Eye (tissue), 1 donor: ENCODE measurements around the gene OR4M1.
"Not testable (repeated sequence)": the region's sequence is repeated elsewhere in the genome, so short reads cannot be mapped to it uniquely, and the experiment has no call there.

Source experiments
- DNase-seq: peaks from one replicate; pipeline ENCODE4 v3.0.0-alpha.2; 2015

OR4M1 gene, protein sequence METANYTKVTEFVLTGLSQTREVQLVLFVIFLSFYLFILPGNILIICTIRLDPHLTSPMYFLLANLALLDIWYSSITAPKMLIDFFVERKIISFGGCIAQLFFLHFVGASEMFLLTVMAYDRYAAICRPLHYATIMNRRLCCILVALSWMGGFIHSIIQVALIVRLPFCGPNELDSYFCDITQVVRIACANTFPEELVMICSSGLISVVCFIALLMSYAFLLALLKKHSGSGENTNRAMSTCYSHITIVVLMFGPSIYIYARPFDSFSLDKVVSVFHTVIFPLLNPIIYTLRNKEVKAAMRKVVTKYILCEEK

DNA sequence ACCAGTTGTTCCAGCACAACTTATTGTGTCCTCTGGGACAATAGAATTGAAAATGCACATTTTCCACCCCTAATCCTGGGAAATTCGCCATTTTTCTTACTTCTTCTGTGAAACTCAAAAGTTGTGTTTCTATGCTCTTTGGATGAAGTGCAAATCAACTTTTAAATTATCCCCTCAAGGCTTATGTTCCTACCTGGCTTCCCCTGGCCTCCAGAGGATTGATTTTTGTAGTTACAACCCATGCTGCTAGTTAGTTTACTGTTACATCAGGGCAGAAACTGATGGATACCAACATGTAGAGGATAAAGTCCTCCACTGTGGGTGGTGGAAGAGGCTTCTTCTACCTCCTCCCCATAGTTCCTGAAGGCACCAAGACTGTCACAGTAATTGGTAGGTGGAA is at the start of gene OR4M1:
OR4M1 (plus strand) TSS at position 301 of the 400 bp plus-strand sequence. CDS start 6,819 bp downstream, outside the sequence.
- not testable (repeated sequence) for DNase-seq

DNA sequence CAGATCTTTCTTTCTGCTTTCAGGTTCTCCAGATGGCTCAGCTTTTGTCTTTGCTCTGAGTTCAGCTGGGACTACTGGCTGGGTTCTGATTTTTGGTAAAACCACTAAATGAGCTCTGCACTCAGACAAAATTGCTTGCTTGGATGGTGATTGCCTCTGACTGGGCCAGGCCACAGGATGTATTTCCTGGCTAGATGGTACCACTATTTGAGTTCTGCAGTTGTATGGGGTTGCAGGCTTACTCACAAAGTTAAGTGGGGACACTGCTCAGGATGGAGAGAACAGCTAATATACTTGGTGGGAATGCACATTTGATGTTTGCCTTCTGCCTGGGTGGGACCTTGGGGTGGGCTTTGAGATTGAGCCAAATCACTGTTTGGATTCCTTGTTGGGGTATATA is 43.9 kb upstream of the OR4M1 start:
- DNase-seq: no peak

DNA sequence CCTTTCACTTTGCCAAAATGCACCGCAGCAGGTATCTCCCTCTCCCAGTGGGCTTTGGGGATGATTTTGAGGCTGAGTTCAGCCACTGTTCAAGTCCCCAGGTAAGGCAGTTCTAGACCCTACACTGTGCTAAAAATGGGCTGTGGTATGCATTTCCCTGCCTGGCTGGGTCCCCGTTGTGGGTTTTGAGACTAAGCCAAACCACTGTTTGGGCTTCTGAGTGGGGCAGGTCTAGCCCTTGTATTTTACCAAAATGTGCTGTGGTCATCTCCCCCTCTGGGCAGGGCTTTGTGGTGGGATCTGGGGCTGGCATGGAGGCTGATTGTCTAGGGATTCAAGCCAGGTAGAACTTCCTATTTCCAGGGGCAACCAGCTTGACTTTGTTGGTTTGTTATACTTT is 43.5 kb upstream of the OR4M1 start:
- DNase-seq: no peak

DNA sequence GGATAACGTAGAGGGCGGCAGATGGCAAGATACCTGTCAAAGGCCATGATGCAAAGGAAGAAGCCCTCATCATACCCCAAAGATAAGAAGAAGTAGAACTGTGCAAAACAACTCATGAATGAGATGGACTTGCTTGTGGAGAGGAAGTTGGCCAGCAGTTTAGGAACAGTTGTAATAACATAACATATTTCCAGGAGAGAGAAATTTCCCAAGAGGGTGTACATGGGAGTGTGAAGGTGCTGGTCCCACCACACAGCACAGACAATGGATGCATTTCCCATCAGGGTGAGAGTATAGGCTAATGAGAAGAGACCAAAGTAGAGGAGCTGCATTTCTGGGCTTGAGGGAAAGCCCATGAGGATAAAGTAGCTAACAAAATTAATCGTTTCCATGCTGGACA is 39.4 kb upstream of the OR4M1 start:
- not testable (repeated sequence) for DNase-seq

DNA sequence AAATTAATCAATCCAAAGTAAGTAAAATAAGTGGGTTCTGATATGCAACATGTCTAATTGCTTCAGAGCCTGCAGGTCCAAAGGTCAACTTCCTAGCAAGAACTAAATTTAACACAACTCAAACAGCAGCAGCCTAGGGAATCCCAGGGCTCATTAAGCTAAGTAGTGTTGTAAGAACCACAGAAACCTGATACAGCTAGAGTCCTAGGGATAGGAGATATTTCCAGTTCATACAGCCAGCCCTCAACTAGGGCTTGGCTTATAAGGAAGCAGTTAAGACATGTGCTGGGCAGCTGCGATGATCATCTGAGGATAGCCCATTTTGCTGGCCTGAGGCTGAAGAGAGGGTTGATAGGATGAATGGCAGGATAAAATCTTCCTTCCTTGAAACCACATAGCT is 30.0 kb upstream of the OR4M1 start, which contains the start of gene OR4Q3:
OR4Q3 (plus strand) TSS at position 316 of the 400 bp plus-strand sequence.
- DNase-seq: no peak

DNA sequence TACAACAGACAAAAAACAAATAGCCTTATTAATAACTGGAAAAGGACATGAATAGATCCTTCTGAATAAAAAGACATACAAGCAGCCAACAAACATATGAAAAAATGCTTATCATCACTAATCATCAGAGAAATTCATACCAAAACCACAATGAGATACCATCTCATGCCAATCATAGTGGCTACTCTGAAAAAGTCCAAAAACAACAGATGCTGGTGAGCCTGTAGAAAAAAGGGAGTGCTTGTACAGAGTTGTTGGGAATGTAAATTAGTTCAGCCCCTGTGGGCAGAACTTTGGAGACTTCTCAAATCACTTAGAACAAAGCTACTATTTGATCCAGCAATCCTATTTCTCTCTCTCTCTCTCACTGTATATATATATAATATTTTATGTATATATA is 21.0 kb upstream of the OR4M1 start:
- DNase-seq: not testable (repeated sequence)

DNA sequence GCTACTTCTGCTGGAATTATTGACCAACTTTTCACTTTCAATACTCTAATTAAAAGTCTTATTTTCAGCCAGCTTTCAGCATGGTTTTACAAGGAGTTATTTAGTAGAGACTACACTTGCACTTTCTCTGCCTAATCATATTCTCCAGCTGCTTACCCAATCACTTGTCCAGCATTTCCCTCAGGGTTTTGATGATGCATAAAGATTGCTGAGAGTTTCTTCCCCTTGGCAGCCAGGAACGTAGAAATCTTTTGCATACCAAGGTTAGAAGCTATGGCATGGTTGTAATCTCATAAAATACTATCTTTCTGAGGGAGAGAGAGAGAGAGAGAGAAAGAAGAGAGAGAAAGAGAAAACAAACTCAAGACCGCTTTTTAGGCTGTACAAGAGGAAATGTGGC is 19.1 kb upstream of the OR4M1 start:
- DNase-seq: no peak

DNA sequence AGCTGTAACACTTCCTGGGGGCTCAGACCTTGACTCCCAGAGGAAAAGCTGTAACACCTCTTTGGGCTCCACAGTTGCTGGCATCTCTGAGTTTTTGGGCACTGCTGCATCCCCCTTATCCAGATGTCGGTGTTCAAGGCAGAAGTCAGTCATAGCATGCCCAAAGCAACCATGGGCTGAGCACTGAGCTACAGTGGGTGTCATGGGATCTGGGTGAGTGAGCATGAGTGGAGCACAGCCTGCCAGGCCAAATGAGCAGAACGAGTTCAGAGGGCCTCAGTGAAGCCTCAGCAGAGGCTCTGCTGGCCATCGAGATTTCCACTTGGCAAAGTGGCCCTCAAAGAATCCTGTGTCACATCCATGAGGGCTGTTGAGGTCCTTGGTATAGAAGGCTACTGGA is 1.8 kb upstream of the OR4M1 start:
- DNase-seq: not testable (repeated sequence)

DNA sequence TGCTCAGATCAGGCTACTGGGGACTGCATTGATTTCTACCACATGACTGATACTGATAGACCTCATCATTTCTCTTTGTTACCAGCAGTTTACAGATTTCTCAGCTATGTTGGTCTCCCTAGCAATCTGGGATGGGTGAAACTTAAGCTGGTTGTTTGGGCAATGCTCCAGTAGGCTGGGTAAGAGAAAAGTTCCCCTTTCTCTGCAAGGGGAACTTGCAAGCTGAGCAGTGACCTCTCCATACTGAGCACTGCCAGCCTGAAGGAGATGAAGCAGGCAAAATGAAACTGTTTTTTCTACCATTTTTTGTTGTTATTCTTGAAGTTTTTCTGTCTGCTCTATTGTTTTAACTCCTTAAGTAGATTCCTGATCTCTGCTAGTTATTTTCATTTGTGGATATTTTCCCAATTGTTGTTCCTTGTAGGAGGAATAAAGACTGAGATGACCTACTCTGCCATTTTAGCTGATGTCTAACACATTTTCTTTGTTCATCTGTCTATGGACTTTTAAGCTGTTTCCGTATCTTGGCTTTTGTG is 1.3 kb upstream of the OR4M1 start:
- no peak for DNase-seq

DNA sequence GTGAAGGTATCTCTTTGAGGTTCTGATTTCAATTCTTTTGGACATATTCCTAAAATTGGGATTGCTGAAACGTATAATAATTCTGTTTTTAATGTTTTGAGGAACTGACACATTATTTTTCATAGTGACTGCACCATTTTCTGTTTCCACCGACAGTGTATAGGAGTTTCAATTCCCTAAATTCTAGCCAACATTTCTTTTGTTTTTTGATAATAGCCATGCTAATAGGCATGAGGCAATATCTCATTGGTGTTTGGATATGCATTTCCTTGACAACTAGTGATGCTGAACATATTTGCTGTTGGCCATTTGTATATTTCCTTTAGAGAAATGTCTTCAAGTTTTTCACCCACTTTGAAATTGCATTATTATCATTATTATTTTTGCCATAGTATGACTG is 850 bp upstream of the OR4M1 start:
- not testable (repeated sequence) for DNase-seq

DNA sequence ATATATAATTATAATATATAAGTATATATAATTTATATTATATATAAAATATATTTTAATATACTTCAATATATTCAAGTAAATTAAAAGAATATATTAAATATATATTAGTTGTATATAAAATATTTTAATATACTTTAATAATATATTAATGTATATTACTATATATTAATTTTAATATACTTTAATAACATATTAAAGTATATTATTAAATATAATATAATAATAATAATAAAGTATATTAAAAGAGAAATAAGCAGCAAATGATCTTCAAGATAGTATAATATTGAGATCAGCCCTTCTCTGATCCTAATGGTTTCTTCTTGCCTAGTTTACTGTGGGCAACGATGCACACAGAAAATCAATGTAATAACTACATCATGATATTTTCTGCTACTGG is 2.3 kb downstream of the OR4M1 start:
- no peak for DNase-seq

DNA sequence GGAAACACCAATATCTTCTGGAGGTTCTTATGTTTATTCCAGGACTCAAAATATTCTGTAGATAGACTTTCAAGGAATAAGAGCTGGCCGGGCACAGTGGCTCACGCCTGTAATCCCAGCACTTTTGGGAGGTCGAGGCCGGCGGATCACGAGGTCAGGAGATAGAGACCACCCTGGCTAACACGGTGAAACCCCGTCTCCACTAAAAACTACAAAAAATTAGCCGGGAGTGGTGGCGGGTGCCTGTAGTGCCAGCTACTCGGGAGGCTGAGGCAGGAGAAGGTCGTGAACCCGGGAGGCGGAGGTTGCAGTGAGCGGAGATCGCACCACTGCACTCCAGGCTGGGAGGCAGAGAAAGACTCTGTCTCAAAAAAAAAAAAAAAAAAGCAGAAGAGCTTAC is 12.5 kb downstream of the OR4M1 start:
- not testable (repeated sequence) for DNase-seq

DNA sequence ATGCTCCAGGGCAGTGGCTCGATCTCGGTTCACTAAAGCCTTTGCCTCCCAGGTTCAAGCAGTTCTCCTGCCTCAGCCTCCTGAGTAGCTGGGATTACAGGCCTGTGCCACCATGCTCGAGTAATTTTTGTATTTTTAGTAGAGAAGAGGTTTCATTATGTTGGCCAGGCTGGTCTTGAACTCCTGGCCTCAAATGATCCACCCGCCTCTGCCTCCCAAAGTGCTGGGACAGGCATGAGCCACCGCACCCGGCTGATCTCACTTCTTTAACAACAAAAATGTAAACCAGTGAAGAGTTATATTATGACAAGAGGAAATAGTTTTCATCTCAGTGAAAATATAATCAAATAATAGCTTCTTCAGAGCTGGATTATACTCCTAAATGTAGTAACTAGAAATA is 14.0 kb downstream of the OR4M1 start:
- DNase-seq: not testable (repeated sequence)

DNA sequence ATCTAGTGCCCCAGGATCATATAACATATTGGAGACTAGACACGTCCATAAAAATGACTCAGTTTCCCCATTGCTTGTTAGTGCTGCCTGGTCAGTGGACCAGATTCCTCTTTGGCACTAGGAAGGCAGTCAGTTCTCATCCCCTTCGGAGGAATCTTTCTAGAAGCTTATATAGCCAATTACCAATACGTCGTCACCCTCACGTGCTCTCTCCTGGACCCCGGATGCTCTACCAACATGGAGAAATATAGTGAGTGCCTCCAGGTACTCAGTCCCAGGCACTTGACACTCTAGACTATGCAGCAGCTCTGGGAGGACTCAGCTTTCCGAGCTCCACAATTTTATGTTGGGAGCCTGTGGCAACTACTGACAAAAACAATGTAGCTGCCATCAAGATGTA is 14.8 kb downstream of the OR4M1 start:
- not testable (repeated sequence) for DNase-seq

DNA sequence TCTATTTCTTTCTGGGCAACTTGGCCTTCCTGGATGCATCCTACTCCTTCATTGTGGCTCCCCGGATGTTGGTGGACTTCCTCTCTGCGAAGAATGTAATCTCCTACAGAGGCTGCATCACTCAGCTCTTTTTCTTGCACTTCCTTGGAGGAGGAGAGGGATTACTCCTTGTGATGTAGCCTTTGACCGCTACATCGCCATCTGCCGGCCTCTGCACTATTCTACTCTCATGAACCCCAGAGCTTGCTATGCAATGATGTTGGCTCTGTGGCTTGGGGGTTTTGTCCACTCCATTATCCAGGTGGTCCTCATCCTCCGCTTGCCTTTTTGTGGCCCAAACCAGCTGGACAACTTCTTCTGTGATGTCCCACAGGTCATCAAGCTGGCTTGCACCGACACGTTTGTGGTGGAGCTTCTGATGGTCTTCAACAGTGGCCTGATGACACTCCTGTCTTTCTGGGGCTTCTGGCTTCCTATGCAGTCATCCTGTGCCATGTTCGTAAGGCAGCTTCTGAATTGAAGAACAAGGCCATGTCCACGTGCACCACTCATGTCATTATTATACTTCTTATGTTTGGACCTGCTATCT is 23.3 kb downstream of the OR4M1 start:
- DNase-seq: not testable (repeated sequence)

DNA sequence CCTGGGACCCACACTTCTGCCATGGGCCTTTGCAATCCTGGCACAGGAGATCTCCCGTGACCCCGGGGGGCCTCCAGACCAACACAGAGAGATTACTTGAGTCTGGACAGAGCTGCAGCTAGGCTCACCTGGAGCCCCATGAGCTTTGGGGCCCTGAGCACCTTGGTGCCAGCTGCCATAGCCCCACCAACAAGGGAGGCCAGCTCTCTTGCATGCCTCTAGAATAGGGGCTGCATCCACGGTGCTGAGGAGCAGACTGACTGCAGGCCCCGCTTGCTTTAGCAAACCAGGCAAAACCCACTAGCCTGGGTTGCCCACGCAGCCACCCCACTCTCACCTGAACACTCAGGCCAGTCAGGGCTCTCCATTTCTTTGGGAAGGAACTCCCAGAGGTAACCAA is 26.6 kb downstream of the OR4M1 start:
- DNase-seq: no peak

DNA sequence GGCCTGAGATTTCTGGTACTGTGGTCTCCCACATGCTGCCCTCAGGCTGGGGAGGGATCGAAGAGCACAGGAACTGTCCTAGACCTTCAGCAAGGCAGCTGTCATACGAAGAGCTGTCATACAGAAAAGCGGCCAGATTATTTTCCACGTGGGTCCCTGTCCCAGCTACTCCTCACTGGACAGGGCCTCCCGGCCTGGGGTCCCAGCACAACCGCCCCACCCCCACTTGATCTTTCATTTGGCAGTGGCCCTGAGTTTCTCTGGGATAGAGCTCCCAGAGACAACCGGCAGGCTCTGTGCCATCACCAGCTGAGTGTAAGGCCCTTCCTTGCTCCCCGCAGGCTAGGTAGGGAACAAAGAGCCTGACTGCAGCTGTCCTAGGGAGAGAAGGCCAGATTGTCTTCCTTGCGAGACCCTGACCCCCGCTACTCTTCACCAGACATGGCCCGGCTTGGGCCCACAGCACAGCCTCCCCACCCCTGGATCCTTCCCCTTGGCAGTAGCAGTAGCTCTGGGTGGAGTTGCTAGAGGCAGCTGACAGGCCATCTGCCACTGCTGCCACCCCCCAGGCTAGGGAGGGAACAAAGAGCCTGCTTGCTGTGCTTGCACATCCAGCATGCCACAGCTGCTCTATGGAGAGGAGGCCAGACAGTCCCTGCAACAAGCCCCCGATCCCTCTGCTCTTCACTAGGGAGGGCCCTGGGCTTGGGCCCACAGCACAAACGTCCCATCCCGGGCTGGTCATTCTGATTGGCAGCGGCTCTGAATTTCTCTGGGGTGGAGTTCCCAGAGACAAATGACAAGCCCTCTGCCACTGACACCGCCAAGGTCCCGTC is 27.2 kb downstream of the OR4M1 start:
- DNase-seq: no peak

DNA sequence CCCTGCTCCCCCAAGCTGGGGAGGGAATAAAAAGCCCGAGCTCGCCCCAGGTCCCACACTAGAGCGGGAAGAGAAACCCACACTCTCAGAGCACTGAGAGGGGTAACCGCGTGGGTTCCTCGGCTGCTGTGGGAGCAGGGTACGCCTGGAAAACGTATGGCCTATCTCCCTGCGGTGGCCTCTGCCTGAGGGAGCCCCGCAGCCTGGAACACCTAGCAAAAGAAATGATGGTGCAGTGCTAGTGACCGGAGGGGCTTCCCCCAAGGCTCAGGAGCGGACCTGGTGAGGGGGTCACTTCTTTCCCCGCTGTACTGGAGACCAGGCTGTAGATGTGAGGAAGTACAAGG is 27.8 kb downstream of the OR4M1 start:
- no peak for DNase-seq

DNA sequence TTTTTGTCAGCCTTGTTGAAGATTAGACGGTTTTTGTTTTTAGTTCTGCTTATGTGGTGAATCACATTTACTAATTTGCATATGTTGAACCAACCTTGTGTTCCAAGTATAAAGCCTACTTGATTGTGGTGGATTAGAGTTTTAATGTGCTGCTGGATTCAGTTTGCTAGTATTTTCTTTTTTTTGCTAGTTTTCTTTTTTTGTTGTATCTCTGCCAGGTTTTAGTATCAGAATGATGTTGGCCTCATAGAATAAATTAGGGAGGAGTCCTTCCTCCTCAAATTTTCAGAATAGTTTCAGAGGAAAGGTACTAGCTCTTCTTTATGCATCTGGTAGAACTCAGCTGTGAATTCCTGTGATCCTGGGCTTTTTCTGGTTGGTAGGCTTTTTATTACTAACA is 30.2 kb downstream of the OR4M1 start, which contains the start of gene OR4N2:
OR4N2 (plus strand) TSS at position 301 of the 400 bp plus-strand sequence. CDS start 23,679 bp downstream, outside the sequence.
- not testable (repeated sequence) for DNase-seq

DNA sequence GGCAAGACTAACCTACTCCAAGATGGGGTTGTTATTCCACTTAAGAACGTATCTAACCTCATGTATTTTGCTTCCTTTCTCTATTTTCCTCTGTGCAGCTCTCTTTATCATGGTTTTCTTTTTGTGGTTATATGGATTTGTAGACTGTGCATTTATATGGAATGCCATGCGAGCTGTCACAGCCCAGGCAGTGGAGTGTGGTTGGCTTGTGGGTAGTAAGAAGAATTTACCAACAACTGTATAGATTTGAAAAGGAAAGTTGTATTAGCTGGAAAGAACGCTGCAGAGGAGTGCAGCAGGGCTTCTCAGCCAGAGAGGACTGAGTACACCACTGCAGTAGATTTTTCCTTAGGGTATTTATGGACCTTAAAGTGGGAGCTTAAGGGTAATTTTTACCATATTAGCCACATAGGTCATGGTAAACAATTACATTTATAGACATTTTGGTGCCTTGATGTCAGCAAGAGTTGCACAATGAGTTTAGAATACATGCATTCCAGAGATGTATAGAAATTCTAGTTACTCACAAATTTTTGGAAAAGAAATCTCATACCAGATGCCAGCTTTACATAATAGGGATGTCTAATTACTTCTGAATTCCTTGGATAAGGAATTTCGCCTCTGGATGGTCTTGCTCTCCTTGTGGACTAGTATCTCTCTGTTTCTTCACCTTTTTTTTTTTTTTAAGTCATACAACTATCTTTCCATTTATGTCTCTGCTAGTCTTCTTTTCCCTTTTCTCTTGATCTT is 40.0 kb downstream of the OR4M1 start:
- not testable (repeated sequence) for DNase-seq

DNA sequence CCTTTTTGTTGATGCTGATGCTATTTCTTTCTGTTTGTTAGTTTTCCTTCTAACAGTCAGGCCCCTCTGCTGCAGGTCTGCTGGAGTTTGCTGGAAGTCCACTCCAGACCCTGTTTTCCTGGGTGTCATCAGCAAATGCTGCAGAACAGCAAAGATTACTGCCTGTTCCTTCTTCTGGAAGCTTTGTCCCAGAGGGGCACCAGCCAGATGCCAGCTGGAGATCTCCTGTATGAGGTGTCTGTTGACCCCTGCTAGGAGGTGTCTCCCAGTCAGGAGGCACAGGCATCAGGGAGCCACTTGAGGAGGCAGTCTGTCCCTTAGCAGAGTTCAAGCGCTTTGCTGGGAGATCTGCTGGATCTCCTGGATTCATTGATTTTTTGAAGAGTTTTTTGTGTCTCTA is 46.6 kb downstream of the OR4M1 start:
- DNase-seq: not testable (repeated sequence)

DNA sequence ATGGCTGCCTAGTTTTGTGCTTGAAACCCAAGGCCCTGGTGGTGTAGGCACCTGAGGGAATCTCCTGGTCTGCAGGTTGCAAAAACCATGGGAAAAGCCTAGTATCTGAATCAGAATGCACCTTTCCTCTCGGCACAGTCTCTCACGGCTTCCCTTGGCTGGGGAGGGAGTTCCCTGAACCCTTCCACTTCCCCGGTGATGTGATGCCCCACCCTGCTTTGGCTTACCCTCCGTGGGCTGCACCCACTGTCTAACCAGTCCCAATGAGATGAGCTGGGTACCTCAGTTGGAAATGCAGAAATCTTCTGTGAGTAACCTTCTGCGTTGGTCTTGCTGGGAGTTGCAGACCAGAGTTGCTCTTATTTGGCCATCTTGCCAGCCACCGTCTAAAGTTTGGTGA is 47.7 kb downstream of the OR4M1 start:
- not testable (repeated sequence) for DNase-seq

DNA sequence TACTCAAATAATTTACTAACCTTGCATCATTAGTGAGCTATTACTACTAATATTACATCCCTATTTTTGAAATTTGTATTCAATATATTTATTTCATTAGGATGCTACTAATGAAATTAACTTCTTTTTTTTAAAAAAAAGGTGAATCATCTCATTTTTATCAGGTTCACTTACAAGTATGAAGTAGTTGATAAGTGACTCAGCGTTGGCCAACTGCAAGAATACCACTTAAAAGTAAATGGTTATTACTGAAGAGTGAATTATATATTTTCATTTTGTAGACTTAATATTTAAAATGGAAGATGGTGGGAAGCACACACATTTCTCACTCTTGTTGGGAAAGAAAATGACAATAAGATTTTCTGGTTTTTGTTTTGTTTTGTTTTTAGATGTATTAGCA is 49.9 kb downstream of the OR4M1 start:
- DNase-seq: no peak
